HepG2 (cell line): ENCODE data around the gene SLC25A19. TPM values are rescaled to one million over a fixed set of nuclear protein-coding genes. Genes with fewer than 3 reads are reported as not detected.
A peak's percentile ranks its signal among the peaks of the same experiment; 100 is the strongest.

Experiments used
- AGO1 ChIP-seq: fragments of 200-400 bp; formaldehyde crosslinking; IDR thresholded peaks from 2 replicates; pipeline ENCODE4 v1.6.1; 2017; ENCODE audit warnings: mild to moderate bottlenecking, low read depth, low read length, moderate library complexity; ENCODE audit not compliant: poor library complexity, severe bottlenecking
- AKAP8 ChIP-seq: sonication (generic); formaldehyde crosslinking; IDR thresholded peaks from 2 replicates; pipeline ENCODE4 v1.5.1; 2020; ENCODE audit warnings: mild to moderate bottlenecking, missing genetic modification reagents
- BORCS8-MEF2B ChIP-seq: sonication (generic); formaldehyde crosslinking; IDR thresholded peaks from 2 replicates; pipeline ENCODE4 v1.8.0; 2022; ENCODE audit warnings: mild to moderate bottlenecking, missing genetic modification reagents
- CCDC6 ChIP-seq: sonication (generic); formaldehyde crosslinking; IDR thresholded peaks from 2 replicates; pipeline ENCODE4 v1.8.1; 2022; ENCODE audit warnings: mild to moderate bottlenecking, missing genetic modification reagents, moderate library complexity
- DMAP1 ChIP-seq: IDR thresholded peaks from 2 replicates; pipeline ENCODE4 v1.6.1; 2016
- FOSL2 ChIP-seq: sonication (generic); formaldehyde crosslinking; IDR thresholded peaks from 2 replicates; pipeline ENCODE4 v1.4.0; 2020; ENCODE audit warnings: missing genetic modification reagents
- FOXO4 ChIP-seq: sonication (generic); formaldehyde crosslinking; conservative IDR thresholded peaks from 2 replicates; pipeline ENCODE4 v1.8.1; 2023; ENCODE audit warnings: missing genetic modification reagents
- IKZF5 ChIP-seq: IDR thresholded peaks from 2 replicates; pipeline ENCODE4 v1.6.1; 2018; ENCODE audit warnings: missing genetic modification reagents, mild to moderate bottlenecking, missing compliant biosample characterization
- KLF13 ChIP-seq: sonication (generic); formaldehyde crosslinking; IDR thresholded peaks from 2 replicates; pipeline ENCODE4 v1.4.0; 2020; ENCODE audit warnings: mild to moderate bottlenecking, missing genetic modification reagents
- KLF16 ChIP-seq, 2 experiments: sonication (generic) in 1 of 2; formaldehyde crosslinking in 1 of 2; IDR thresholded peaks; 2 replicates each; pipeline versions ENCODE4 v1.6.1 to v1.8.0; 2016 to 2023; ENCODE audit warnings: missing genetic modification reagents in 2 of 2, missing compliant biosample characterization in 1 of 2
- LCORL ChIP-seq, 2 experiments: fragments of 450-650 bp in 1 of 2; sonication (generic) in 1 of 2; formaldehyde crosslinking in 1 of 2; IDR thresholded peaks; 2 replicates each; pipeline versions ENCODE4 v1.5.0 to v1.6.1; 2017 to 2020; ENCODE audit warnings: antibody characterized with exemption in 1 of 2, missing genetic modification reagents in 1 of 2
- NCOA2 ChIP-seq: sonication (generic); formaldehyde crosslinking; IDR thresholded peaks from 2 replicates; pipeline ENCODE4 v1.8.0; 2022; ENCODE audit warnings: inconsistent platforms
- PAX8 ChIP-seq: sonication (generic); formaldehyde crosslinking; IDR thresholded peaks from 2 replicates; pipeline ENCODE4 v1.8.0; 2022; ENCODE audit warnings: mild to moderate bottlenecking, missing genetic modification reagents, borderline replicate concordance
- SPEN ChIP-seq: sonication (generic); formaldehyde crosslinking; IDR thresholded peaks from 2 replicates; pipeline ENCODE4 v1.5.1; 2020; ENCODE audit warnings: low read depth, mild to moderate bottlenecking, missing genetic modification reagents
- TARDBP ChIP-seq: sonication (generic); formaldehyde crosslinking; IDR thresholded peaks from 2 replicates; pipeline ENCODE4 v1.8.0; 2022; ENCODE audit warnings: mild to moderate bottlenecking, missing genetic modification reagents
- ZBTB4 ChIP-seq: sonication (generic); formaldehyde crosslinking; IDR thresholded peaks from 2 replicates; pipeline ENCODE4 v1.4.0; 2020; ENCODE audit warnings: missing genetic modification reagents, mild to moderate bottlenecking, borderline replicate concordance
- ZNF20 ChIP-seq: sonication (generic); formaldehyde crosslinking; IDR thresholded peaks from 2 replicates; pipeline ENCODE4 v1.4.0; 2020; ENCODE audit warnings: mild to moderate bottlenecking, moderate library complexity, missing genetic modification reagents
- ZNF3 ChIP-seq: IDR thresholded peaks from 2 replicates; pipeline ENCODE4 v1.7.0; 2017; ENCODE audit warnings: inconsistent platforms
- ZNF383 ChIP-seq: sonication (generic); formaldehyde crosslinking; IDR thresholded peaks from 2 replicates; pipeline ENCODE4 v1.4.0; 2020; ENCODE audit warnings: missing genetic modification reagents, mild to moderate bottlenecking, borderline replicate concordance
- ZNF546 ChIP-seq: sonication (generic); formaldehyde crosslinking; conservative IDR thresholded peaks from 2 replicates; pipeline ENCODE4 v1.8.1; 2023; ENCODE audit warnings: mild to moderate bottlenecking, missing genetic modification reagents
- polyA plus RNA-seq, 8 experiments: library from polyadenylated mRNA; depleted of rRNA in 3 of 8; stranded (reverse) in 7 of 8; unstranded in 1 of 8; fragments of >200 nt; fragmentation: Illumina TruSeq in 4 of 8; extraction: Trizol in 4 of 8; gene quantifications; 2 replicates each; pipeline versions ENCODE4 v1.2.1 to v1.2.3, GENCODE V29; 2011 to 2016; ENCODE audit warnings: low read depth in 4 of 8, missing spikeins in 1 of 8, mixed read lengths in 1 of 8; ENCODE audit not compliant: insufficient read depth in 1 of 8
- total RNA-seq, 5 experiments: library from RNA; depleted of rRNA; stranded (reverse); fragments of >200 nt; fragmentation: Illumina TruSeq; extraction: Trizol; gene quantifications; 2 replicates each; pipeline ENCODE4 v1.2.3, GENCODE V29; 2016; ENCODE audit warnings: low read depth in 1 of 5

The SLC25A19 gene
- total and polyA plus RNA-seq, 2 of the 13 experiments (the other 11 are each of a cell fraction or from before 2014, with no cell fraction given), result 24.4 to 41.4 TPM

GRCh38 chr17:75267411-75268232 lies 21.6 kb downstream of the SLC25A19 start (continued):
- TF ChIP-seq LCORL (IDR thresholded peaks at IDR 0.05), result no peak
- TF ChIP-seq LCORL (CRISPR knock-in tag; IDR thresholded peaks at IDR 0.05), result peak; percentile 88
- peak; percentile 20; the same call in 1 of the 2 replicates for TF ChIP-seq NCOA2 (CRISPR knock-in tag)
- peak; percentile 81 for TF ChIP-seq IKZF5 (CRISPR knock-in tag)
- TF ChIP-seq AKAP8 (CRISPR knock-in tag), result peak; percentile 92; the same call in 1 of the 2 replicates
- TF ChIP-seq FOSL2, result peak; percentile 51
- peak; percentile 70 for TF ChIP-seq DMAP1 (CRISPR knock-in tag)
- peak in 1 of 2 experiments; percentile 68; a peak in 1 of 4 replicates for TF ChIP-seq KLF16 (CRISPR knock-in tag; IDR thresholded peaks at IDR 0.05)
- TF ChIP-seq ZNF3, result peak; percentile 96
- peak; percentile 73; the same call in 1 of the 2 replicates for TF ChIP-seq SPEN (CRISPR knock-in tag)
- peak; percentile 93; the same call in 1 of the 2 replicates for TF ChIP-seq ZBTB4 (CRISPR knock-in tag)
- TF ChIP-seq AGO1, result peak; percentile 74
- TF ChIP-seq FOXO4 (CRISPR knock-in tag), result 0 out of 2 replicates have a peak, but pooled peaks have one; percentile 95
- 0 out of 2 replicates have a peak, but pooled peaks have one; percentile 37 for TF ChIP-seq KLF13
- TF ChIP-seq ZNF20 (CRISPR knock-in tag), result no peak
- TF ChIP-seq CCDC6, result peak; percentile 56; the same call in 1 of the 2 replicates
- TF ChIP-seq ZNF546 (CRISPR knock-in tag), result 0 out of 2 replicates have a peak, but pooled peaks have one; percentile 50
- TF ChIP-seq TARDBP (CRISPR knock-in tag), result peak; percentile 82; the same call in 1 of the 2 replicates
- peak; percentile 94 for TF ChIP-seq BORCS8-MEF2B (CRISPR knock-in tag)
- TF ChIP-seq ZNF383 (CRISPR knock-in tag), result 0 out of 2 replicates have a peak, but pooled peaks have one; percentile 29
- 0 out of 2 replicates have a peak, but pooled peaks have one; percentile 47 for TF ChIP-seq PAX8
